ENCODE data around the gene MCM10. TPM values are rescaled to one million over a fixed set of nuclear protein-coding genes. Genes with fewer than 3 reads are reported as not detected.
"Not testable (repeated sequence)": the region's sequence is repeated elsewhere in the genome, so short reads cannot be mapped to it uniquely, and the experiment has no call there.

MCM10 gene
- total RNA-seq, 1 experiment from 2014 or later = 14.3 TPM

DNA sequence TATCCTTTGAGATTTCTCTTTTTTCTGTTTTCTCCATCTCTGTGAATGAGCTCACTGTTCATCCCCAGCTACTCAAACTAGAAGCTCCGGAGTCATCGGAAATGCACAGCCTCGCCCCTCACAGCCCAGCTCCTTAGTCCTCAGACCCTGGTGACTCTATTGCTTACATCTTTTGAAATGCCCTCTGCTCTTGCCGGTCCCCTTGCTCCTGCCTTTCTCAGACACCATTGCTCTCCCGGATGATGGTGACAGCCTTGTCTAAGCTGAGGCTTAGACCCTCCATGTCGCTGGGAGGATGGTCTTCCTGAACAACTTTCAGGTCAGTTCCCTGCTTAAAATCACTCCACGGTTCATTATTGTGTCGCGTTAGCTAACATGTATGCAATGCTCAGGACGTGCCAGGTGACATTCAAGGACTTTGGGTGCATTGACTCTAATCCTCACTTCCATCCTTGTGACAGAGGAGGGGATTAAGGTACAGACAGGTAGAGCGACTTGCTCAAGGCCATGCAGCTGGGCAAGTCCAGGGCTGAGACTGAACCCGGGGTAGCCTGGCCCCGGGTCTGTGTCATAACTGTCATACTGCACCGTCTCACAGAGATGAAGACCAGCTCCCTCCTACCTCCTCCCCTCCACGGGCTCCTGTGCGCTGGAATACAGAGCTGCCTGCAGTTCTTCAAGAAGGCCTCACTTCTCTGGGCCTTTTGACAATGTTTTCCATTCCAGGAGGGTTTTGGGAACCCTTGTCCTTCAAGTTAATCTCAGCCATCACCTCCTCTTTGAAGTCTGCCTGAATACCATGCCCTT lies 77.1 kb downstream of the MCM10 start:
- H3K27me3 ChIP-seq (ENCODE audit: low read length) = no peaks in the 10 kb centered on the region
- TF ChIP-seq, protein P1, sequence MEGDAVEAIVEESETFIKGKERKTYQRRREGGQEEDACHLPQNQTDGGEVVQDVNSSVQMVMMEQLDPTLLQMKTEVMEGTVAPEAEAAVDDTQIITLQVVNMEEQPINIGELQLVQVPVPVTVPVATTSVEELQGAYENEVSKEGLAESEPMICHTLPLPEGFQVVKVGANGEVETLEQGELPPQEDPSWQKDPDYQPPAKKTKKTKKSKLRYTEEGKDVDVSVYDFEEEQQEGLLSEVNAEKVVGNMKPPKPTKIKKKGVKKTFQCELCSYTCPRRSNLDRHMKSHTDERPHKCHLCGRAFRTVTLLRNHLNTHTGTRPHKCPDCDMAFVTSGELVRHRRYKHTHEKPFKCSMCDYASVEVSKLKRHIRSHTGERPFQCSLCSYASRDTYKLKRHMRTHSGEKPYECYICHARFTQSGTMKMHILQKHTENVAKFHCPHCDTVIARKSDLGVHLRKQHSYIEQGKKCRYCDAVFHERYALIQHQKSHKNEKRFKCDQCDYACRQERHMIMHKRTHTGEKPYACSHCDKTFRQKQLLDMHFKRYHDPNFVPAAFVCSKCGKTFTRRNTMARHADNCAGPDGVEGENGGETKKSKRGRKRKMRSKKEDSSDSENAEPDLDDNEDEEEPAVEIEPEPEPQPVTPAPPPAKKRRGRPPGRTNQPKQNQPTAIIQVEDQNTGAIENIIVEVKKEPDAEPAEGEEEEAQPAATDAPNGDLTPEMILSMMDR (conservative IDR thresholded peaks at IDR 0.05; ENCODE audit: low read depth, low read length) = no peak
- TF ChIP-seq EZH2phosphoT487 (IDR thresholded peaks at IDR 0.05; ENCODE audit: borderline replicate concordance, low read length) (no peak), EZH2 (IDR thresholded peaks at IDR 0.05; ENCODE audit: low read length, unreplicated experiment) (no peak)
- intact Hi-C loops (cut with micrococcal nuclease) = no loop called here
- H3K27ac ChIP-seq (ENCODE audit: low read length) = no peak overlapping the region
- no peaks in the 10 kb centered on the region for H3K4me1 ChIP-seq (ENCODE audit: insufficient read depth, low read length)
- H4K20me1 ChIP-seq (ENCODE audit: low read length) = no peaks in the 10 kb centered on the region
- H2AFZ ChIP-seq (ENCODE audit: low read length) = no peak overlapping the region
- H3K36me3 ChIP-seq (ENCODE audit: low read depth, low read length) = no peaks in the 10 kb centered on the region
- no peak overlapping the region for H3K9ac ChIP-seq (ENCODE audit: low read length)
- ATAC-seq = no peak
- no peaks in the 10 kb centered on the region for H3F3A ChIP-seq (ENCODE audit: low read length, unreplicated experiment)
- no peak overlapping the region for H3K4me3 ChIP-seq (ENCODE audit: low read length)
- H3K9me2 ChIP-seq (replicated peaks; ENCODE audit: low read length) = no peaks in the 10 kb centered on the region
- DNase-seq = no peak
- ChIA-PET POLR2A (ENCODE audit: unreplicated experiment) (no interaction called here), CTCF (no interaction called here)
- H3K4me2 ChIP-seq (ENCODE audit: low read length) = no peak overlapping the region
- H3K9me3 ChIP-seq (ENCODE audit: low read length) = no peaks in the 10 kb centered on the region
- no peaks in the 10 kb centered on the region for H3K79me2 ChIP-seq (ENCODE audit: low read length)
- BruUV-seq (replicated peaks) = no TSS peak

DNA sequence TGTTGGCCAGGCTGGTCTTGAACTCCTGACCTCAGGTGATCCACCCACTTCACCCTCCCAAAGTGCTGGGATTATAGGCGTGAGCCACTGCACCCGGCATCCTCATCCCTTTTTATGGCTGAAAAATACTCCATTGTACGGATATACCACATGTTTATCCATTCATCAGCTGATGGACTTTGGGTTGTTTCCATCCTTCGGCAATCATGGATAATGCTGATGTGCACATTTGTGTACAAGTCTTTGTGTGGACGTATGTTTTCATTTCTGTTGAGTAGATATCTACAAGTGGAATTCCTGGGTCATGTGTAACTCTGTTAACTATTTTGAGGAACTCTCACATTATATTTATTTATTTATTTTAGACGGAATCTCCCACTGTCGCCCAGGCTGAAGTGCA lies 78.6 kb downstream of the MCM10 start:
- Histone ChIP-seq H3K79me2 (ENCODE audit: low read length) (no peaks in the 10 kb centered on the region), H2AFZ (ENCODE audit: low read length) (no peak overlapping the region), H3K9me2 (replicated peaks; ENCODE audit: low read length) (no peaks in the 10 kb centered on the region), H3K4me3 (ENCODE audit: low read length) (no peak overlapping the region), H3K27me3 (ENCODE audit: low read length) (no peaks in the 10 kb centered on the region), H3K4me2 (ENCODE audit: low read length) (no peak overlapping the region), H3K27ac (ENCODE audit: low read length) (no peak overlapping the region), H3K4me1 (ENCODE audit: insufficient read depth, low read length) (no peaks in the 10 kb centered on the region), H3F3A (ENCODE audit: low read length, unreplicated experiment) (no peaks in the 10 kb centered on the region), H3K36me3 (ENCODE audit: low read depth, low read length) (no peaks in the 10 kb centered on the region), H3K9ac (ENCODE audit: low read length) (no peak overlapping the region), H4K20me1 (ENCODE audit: low read length) (no peaks in the 10 kb centered on the region), H3K9me3 (ENCODE audit: low read length) (no peaks in the 10 kb centered on the region)
- TF ChIP-seq EZH2phosphoT487 (IDR thresholded peaks at IDR 0.05; ENCODE audit: borderline replicate concordance, low read length) (no peak), EZH2 (IDR thresholded peaks at IDR 0.05; ENCODE audit: low read length, unreplicated experiment) (no peak)
- TF ChIP-seq, protein P1 (conservative IDR thresholded peaks at IDR 0.05; ENCODE audit: low read depth, low read length) = no peak
- no TSS peak for BruUV-seq (replicated peaks)
- intact Hi-C loops (cut with micrococcal nuclease) = no loop called here
- ATAC-seq = no peak
- CTCF ChIA-PET = no interaction called here
- no peak for DNase-seq
- POLR2A ChIA-PET (ENCODE audit: unreplicated experiment) = no interaction called here

DNA sequence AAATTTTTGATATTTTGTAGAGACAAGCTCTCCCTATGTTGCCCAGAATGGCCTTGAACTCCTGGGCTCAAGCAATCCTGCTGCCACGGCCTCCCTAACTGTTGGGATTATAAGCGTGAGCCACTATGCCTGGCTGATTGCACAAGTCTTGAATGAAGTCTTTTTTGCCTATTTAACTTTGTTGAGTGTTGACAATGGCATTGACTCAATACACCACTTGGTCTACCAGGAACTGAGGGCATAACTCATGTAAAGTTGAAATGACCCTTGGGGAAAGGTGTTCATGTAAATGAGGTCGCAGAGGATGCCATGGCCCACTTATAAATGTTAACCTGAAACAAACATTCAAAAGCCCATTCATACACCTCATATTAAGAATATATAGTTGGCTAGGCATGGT lies 80.3 kb downstream of the MCM10 start:
- H3K36me3 ChIP-seq (ENCODE audit: low read depth, low read length) = no peaks in the 10 kb centered on the region
- CTCF ChIA-PET = no interaction called here
- BruUV-seq (replicated peaks) = no TSS peak

DNA sequence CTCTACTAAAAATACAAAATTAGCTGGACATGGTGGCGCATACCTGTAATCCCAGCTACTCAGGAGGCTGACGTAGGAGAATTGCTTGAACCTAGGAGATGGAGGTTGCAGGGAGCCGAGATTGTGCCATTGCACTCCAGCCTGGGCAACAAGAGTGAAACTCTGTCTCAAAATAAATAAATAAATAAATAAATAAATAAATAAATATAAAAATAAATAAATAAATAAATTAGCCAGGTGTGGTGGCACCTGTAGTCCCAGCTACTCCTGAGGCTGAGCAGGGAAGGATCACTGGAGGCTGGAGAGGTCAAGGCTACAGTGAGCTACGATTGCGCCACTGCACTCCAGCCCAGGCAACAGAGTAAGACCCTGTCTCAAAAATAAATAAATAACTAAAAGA lies 80.9 kb downstream of the MCM10 start:
- CTCF ChIA-PET; H2AFZ ChIP-seq (ENCODE audit: low read length); H3F3A ChIP-seq (ENCODE audit: low read length, unreplicated experiment); BruUV-seq (replicated peaks); H3K9me3 ChIP-seq (ENCODE audit: low read length); H3K4me1 ChIP-seq (ENCODE audit: insufficient read depth, low read length); H4K20me1 ChIP-seq (ENCODE audit: low read length); H3K27ac ChIP-seq (ENCODE audit: low read length); H3K4me2 ChIP-seq (ENCODE audit: low read length); H3K27me3 ChIP-seq (ENCODE audit: low read length); ATAC-seq; H3K36me3 ChIP-seq (ENCODE audit: low read depth, low read length); H3K9ac ChIP-seq (ENCODE audit: low read length); H3K79me2 ChIP-seq (ENCODE audit: low read length); H3K4me3 ChIP-seq (ENCODE audit: low read length); POLR2A ChIA-PET (ENCODE audit: unreplicated experiment); DNase-seq; H3K9me2 ChIP-seq (replicated peaks; ENCODE audit: low read length); intact Hi-C loops (cut with micrococcal nuclease): not testable (repeated sequence)

More for the DNA sequence above, 80.3 kb downstream of the MCM10 start:
- POLR2A ChIA-PET (ENCODE audit: unreplicated experiment) = no interaction called here
- DNase-seq (no peak), ATAC-seq (no peak)
- H3K27me3 ChIP-seq (ENCODE audit: low read length) = no peaks in the 10 kb centered on the region
- no peak overlapping the region for H3K4me2 ChIP-seq (ENCODE audit: low read length)
- no peak overlapping the region for H3K9ac ChIP-seq (ENCODE audit: low read length)
- no peaks in the 10 kb centered on the region for H3K9me2 ChIP-seq (replicated peaks; ENCODE audit: low read length)
- no peak overlapping the region for H3K27ac ChIP-seq (ENCODE audit: low read length)
- no peaks in the 10 kb centered on the region for H4K20me1 ChIP-seq (ENCODE audit: low read length)
- H3F3A ChIP-seq (ENCODE audit: low read length, unreplicated experiment) = no peaks in the 10 kb centered on the region
- H3K4me1 ChIP-seq (ENCODE audit: insufficient read depth, low read length) = no peaks in the 10 kb centered on the region
- H2AFZ ChIP-seq (ENCODE audit: low read length) = no peak overlapping the region
- no peak overlapping the region for H3K4me3 ChIP-seq (ENCODE audit: low read length)
- H3K79me2 ChIP-seq (ENCODE audit: low read length) = no peaks in the 10 kb centered on the region
- intact Hi-C loops (cut with micrococcal nuclease) = no loop called here
- TF ChIP-seq EZH2phosphoT487 (IDR thresholded peaks at IDR 0.05; ENCODE audit: borderline replicate concordance, low read length) (no peak), EZH2 (IDR thresholded peaks at IDR 0.05; ENCODE audit: low read length, unreplicated experiment) (no peak)
- TF ChIP-seq, protein P1 (conservative IDR thresholded peaks at IDR 0.05; ENCODE audit: low read depth, low read length) = no peak
- no peaks in the 10 kb centered on the region for H3K9me3 ChIP-seq (ENCODE audit: low read length)

Data from PC-3 (cell line).